ENCODE data around the gene APCDD1.
A peak's percentile ranks its signal among the peaks of the same experiment; 100 is the strongest.

APCDD1 gene

DNA sequence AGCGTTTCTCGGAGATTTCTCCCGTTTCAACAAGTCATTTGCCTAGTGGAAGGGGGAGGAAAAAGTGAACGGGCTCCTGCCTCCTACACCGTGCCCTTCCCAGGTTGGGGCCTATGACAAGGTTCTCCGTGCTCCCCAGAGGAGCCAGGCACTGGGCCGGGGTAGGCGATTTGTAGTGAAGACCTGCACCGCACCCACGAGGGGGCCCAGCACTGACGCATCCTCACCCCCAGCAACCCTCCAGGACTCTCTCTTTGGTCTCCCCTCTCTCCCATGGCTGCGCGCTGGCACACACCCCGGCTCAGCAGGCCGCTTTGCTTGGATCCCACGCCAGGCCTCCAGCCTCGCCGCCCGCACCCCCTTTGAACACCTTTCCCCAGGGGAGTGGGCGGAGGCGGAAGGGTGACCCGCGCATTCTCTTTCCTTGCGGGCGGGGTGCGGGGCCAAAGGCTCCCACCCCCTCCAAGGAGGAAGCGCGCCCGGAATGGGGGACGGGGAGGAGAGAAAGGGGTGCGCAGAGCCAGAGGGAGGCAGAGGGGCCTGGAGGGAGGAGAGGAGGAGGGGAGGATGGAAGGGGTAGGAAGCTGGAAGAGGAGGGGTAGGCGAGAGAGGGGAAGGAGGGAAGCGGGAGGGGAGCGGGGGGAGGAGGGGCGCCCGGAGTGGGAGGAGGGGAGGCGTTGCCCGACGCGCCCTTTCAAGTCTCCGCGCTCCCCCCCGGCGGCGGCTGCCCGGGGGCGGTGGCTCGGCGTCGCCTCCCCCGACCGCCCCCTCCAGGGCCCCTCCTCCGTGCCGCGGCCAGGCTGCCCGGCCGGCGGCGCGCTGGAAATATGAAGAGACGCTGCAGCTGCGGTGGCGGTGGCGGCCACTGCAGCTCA, at the start of gene APCDD1:
APCDD1 (plus strand) TSS at position 830 of the 875 bp plus-strand sequence. CDS start 347 bp downstream, outside the sequence.
- no peak for DNase-seq (ENCODE audit: low spot score)

GRCh38 chr18:10405014-10405493, 49.4 kb upstream of the APCDD1 start:
- DNase-seq (ENCODE audit: low spot score): no peak

GRCh38 chr18:10405816-10406663, 48.4 kb upstream of the APCDD1 start:
- DNase-seq (ENCODE audit: low spot score): no peak

- DNase-seq (ENCODE audit: low spot score): no peak
These were observed 46.3 kb upstream of the APCDD1 start for GRCh38 chr18:10408131-10408530.

DNA sequence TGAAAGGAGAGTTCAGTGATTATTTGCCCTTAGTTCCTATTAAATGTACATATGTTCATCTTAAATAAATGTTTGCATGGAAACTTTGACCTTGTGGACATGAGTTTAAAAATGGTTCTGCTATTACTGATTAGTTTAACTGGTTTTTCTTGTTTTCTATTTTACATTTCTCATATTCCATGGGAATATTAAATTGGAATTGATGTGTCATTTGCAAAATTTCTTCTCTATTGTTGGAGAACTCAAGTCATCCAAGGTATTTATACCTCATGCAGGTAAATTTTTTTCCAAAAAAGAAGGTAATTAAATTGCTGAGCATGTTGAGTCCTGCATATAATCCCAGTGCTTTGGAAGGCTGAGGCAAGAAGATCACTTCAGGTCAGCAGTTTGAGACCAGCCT, 45.4 kb upstream of the APCDD1 start:
- no peak for DNase-seq (ENCODE audit: low spot score)

DNA sequence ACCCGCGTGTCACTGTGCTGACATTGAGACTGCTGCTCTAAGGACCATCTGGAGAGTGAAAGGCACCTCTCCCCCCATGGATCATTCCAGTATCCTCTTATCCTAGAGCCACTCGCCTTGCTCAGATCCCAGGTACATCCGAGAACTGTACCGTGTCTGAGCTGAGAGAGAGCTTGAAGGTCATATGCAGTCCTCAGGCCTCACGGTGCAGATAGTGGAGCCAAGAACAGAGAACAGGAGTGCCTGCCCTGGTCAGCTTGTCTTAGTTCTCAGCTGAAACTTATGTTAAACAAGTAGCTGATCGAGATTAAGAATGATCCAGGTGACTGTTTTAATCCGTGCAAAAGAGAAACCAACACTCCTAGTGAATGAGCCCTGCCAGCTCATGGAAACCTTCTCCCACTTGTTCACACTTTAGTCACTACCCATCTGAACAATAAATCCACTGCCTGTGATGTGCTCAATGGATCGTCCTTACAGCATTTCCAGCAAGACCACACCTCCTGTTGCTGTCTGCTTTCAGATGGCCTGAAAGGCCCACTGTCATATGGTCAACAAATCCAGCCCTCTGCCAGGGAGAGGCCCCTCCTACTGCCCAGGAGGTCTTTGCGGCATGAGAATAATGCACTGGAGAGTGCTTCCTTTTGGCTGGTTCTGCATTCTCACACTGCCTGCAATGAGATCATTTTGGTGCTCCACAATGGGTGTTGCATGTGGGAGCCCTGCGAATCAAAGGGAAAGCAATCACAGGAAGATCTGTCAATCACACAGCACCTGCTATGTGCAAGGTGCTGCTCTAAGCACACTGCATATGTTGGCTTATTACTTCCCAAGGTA, 43.7 kb upstream of the APCDD1 start:
- DNase-seq (ENCODE audit: low spot score): no peak

DNA sequence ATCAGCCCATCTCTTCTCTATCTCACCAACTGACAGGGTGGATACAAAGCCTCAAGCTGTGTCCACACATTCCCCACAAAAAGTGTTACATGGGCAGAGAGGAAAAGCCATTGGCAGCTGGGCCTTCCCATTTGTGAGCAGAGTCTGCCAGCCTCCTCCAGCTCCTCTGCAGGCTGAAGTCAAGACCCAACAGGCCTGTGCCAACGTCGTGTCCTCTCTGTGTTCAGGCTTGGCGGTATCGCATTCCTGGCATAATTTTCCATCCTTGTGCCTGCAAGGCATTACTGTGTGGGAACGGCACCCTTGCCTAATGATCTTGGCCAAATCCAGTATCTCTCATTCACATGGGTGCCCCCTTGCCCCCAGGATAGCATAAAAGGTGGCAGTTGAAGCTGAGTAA, 41.5 kb upstream of the APCDD1 start:
- no peak for DNase-seq (ENCODE audit: low spot score)

DNA sequence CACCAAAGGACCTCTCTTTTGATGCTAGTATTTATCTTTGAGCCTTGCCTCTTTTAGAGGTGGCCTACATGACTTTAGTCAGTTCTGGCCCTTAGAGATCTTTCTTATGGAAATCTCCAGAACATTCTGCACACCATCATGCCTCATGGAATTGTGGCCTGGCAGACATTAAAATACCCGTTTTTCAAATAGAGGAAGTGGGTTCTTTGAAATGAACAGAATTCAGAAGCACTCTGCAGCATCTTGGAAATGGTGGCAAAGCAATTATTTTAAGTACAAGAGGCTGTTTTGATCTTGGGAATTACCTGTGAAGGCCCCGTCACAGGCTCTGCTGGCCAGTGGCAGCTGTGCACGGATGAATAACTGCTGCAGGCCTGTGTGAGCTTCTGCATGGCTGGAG, 40.7 kb upstream of the APCDD1 start:
- no peak for DNase-seq (ENCODE audit: low spot score)

GRCh38 chr18:10414293-10414842, 40.1 kb upstream of the APCDD1 start:
- no peak for DNase-seq (ENCODE audit: low spot score)

DNA sequence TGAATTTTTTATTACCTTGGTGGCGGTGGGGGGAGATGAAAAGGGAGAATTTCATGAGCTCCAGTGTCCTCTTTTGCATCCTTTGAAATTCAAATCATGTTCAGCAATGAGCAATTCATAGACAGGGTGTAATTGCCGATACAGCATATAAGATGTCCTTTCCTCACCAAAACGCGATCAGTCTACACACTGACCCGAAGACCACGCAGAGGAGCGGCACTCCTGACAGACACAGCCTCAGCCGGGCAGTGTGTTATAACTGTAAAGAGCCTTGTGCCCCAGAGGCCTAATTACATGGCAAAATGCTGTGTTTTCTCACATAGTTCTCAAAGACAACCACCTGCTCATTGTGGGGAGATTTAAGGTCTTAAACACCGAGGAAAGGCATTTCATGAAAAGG, 38.4 kb upstream of the APCDD1 start:
- no peak for DNase-seq (ENCODE audit: low spot score)

DNA sequence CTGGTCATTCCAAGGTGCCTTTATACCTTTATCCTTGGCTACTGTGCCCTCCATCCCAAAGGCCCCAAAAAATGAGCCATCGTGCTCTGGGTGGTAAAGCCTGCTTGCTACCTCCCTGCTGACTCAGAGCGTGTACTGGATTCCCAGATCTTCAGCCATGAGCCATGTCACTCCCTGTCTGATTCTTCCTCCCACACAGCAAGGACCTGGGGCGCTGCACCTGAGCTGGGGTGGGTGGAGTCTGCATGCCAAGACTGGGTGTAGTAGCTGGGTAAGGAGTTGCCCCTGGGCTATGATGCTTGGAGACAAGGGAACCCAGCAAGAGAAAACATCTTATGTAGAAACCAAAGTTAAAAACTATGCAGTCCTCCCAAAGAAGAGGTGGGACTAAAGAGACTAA, 37.2 kb upstream of the APCDD1 start:
- DNase-seq (ENCODE audit: low spot score): no peak

DNA sequence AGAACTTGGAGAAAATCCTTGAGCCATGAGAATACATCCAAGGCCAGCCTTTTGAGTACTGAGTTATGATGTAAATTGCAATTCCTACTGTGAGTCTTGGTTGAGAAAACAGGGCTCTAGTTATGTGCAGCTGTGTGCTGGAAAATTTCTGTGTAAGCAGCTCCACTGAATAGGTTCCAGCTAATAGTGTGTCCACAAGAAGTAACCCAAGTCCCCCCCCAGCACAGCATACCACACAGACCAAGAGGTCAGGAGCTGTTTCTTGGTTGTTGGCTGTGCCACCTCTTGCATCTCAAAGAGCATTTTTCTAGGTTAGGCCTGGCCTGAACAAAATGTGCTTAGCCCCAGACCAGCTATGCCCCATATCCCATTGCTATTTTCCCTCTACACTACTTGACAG, 36.8 kb upstream of the APCDD1 start:
- no peak for DNase-seq (ENCODE audit: low spot score)

- no peak for DNase-seq (ENCODE audit: low spot score)
These were observed 35.6 kb upstream of the APCDD1 start for GRCh38 chr18:10418836-10419235.

GRCh38 chr18:10419420-10420103, 34.9 kb upstream of the APCDD1 start:
- no peak for DNase-seq (ENCODE audit: low spot score)

GRCh38 chr18:10420561-10421352, 33.7 kb upstream of the APCDD1 start:
- DNase-seq (ENCODE audit: low spot score): peak; percentile 5

DNA sequence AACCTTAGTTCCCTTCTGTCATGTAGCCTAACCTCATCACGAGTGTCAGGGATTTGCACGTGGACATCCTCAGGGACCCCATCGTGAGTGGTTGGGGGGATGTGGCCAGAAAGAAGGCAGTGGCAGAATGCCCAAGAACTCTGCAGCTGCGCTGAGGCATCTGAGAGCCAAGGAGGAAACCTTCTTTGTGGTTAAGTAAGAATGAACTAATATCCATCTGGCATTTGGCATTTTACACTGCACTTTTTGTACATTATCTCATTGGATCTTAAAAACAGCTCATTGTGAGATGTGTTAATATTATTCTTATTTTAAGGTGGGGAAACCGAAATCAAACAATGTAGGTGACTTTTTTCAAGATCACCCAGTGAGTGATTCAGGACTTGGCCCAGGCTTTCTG, 32.6 kb upstream of the APCDD1 start:
- DNase-seq (ENCODE audit: low spot score): no peak

DNA sequence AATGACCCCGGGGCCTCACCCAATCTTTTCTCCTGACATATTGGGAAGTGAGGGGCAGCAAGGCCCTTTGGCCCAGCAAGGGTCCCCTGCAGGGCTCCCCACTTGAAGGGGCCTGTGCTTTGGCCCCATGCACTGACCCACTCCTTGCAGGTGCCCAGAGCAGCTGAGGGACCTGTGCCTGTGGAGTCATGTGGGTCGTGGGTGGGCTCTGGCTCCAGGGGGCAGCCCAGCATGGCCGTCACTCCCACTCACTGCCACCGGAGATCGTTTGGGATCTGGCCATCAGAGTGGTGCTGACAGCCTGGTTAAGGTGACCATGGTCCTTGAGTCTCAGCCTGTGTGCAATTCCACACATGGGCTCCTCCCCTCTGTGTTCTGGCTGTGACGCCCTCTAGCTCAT, 31.7 kb upstream of the APCDD1 start:
- DNase-seq (ENCODE audit: low spot score): no peak

DNA sequence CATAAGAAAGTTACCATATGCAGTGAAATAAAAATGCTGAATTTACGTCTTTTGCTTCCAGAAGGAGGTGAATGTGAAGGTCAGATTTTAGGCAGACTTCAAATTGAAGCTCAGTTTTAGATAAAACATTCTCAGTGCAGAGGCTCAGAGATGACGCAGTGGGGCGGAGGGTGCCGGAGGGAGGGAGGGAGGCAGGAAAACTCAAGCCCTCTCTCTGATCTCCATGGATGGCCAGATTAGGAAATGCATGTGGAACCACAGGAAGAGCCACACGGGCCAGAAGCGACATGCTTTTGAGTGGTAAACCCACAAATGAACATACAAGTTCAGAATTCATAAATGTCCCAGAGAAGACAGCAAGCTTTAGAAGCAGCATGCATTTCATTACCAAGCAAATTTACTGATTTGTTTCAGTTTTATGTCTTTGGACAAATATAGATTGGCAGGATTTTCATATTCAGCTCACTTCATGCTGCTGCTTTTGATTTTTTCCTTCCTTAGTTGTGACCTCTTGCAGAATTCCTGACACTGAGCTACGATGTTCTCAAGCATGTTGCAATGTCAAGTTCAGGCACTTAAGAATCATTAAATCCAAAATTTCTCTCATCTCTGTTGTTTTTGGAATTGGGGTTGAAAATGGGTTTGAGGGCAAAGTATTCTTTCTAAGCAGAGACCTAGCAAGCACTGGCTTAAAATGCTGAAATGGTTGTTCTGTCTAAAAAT, 29.7 kb upstream of the APCDD1 start:
- DNase-seq (ENCODE audit: low spot score): no peak

DNA sequence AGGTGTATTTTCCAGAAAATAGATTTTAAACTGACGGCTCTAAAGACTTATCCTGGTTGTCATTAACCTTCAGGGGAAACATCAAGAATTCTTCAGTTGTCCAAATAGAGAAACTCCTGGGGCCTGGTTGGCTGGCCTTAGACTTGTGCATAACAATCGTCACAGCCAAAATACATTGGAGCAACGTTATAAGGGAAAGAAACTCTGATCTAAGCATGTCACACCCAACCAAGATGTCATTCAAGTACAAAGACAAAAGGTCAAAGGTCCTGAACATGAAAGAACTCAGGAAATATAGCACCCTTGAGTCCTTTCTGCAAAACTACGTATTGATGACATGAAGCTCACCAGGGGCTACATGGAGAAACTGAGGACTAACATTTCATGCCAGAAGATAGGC, 23.8 kb upstream of the APCDD1 start:
- no peak for DNase-seq (ENCODE audit: low spot score)

- no peak for DNase-seq (ENCODE audit: low spot score)
These were observed 22.8 kb upstream of the APCDD1 start for GRCh38 chr18:10431680-10432079.
